Measurements from ENCODE around the gene GP1BA. TPM values are rescaled to one million over a fixed set of nuclear protein-coding genes. Genes with fewer than 3 reads are reported as not detected.

GP1BA gene
- total RNA-seq, 1 experiment from 2014 or later, result not detected

- TF ChIP-seq STAT6 (CRISPR knock-in tag; conservative IDR thresholded peaks at IDR 0.05; ENCODE audit: low read depth) (no peak), JUN (CRISPR knock-in tag; IDR thresholded peaks at IDR 0.05) (no peak; the same call in 1 of the 2 replicates), ATF2 (CRISPR knock-in tag; IDR thresholded peaks at IDR 0.05; ENCODE audit: borderline replicate concordance, low read depth) (no peak), JAZF1 (CRISPR knock-in tag; IDR thresholded peaks at IDR 0.05) (no peak), MAX (CRISPR knock-in tag; IDR thresholded peaks at IDR 0.05) (peak; percentile 45; the same call in 1 of the 2 replicates), GABPB1 (CRISPR knock-in tag; IDR thresholded peaks at IDR 0.05) (peak; percentile 61; the same call in 1 of the 2 replicates), EMX1 (CRISPR knock-in tag; IDR thresholded peaks at IDR 0.05) (no peak), TEAD1 (CRISPR knock-in tag; IDR thresholded peaks at IDR 0.05) (peak; percentile 81), CTCF (IDR thresholded peaks at IDR 0.05) (no peak), GRHL2 (CRISPR knock-in tag; IDR thresholded peaks at IDR 0.05; ENCODE audit: insufficient replicate concordance, severe bottlenecking) (no peak), TP53 (CRISPR knock-in tag; IDR thresholded peaks at IDR 0.05) (peak; percentile 51), ERG (CRISPR knock-in tag; IDR thresholded peaks at IDR 0.05) (peak; percentile 38; the same call in 1 of the 2 replicates), ATF1 (CRISPR knock-in tag; IDR thresholded peaks at IDR 0.05) (no peak), FOXP1 (CRISPR knock-in tag; IDR thresholded peaks at IDR 0.05; ENCODE audit: borderline replicate concordance) (0 out of 2 replicates have a peak, but pooled peaks have one; percentile 27), CREM (CRISPR knock-in tag; IDR thresholded peaks at IDR 0.05) (peak; percentile 40; the same call in 1 of the 2 replicates)
Measured at GRCh38 chr17:4967539-4968485, 35.7 kb downstream of the GP1BA start, which contains the start of gene SPAG7 (continued).

- ChIA-PET CTCF (interaction anchor here (1.0 to 3.2 kb wide), 10 partner anchors 12 to 258 kb away, joined by 3 to 49 read pairs (median 10); partner anchors contain the start of genes ARRB2, CAMTA2, ENO3 and INCA1), POLR2A (interaction anchor here (0.5 to 4.8 kb wide), 8 partner anchors 11 to 532 kb away, joined by 3 to 45 read pairs (median 8); partner anchors contain the start of genes CAMTA2, PFN1, RNF167 and SLC25A11)
- Mint-ChIP-seq H3K9me3 (peaks cover 13% of the 10 kb centered on the region), H3K4me1 (peaks cover 31% of the 10 kb centered on the region), H3K27ac (peak overlapping the region; percentile 80), H3K36me3 (peaks cover 20% of the 10 kb centered on the region), H3K4me3 (no peak overlapping the region), H3K27me3 (ENCODE audit: low read depth) (peaks cover 23% of the 10 kb centered on the region)
- DNase-seq (ENCODE audit: low spot score), result peak; percentile 36
- ATAC-seq, result no peak
- no peak for TF ChIP-seq ELF4 (CRISPR knock-in tag; IDR thresholded peaks at IDR 0.05; ENCODE audit: low read depth)
- no peak for TF ChIP-seq ATF6 (CRISPR knock-in tag; IDR thresholded peaks at IDR 0.05)
- TF ChIP-seq FOXJ3 (CRISPR knock-in tag; IDR thresholded peaks at IDR 0.05; ENCODE audit: borderline replicate concordance), result no peak
- TF ChIP-seq NR1H2 (CRISPR knock-in tag; IDR thresholded peaks at IDR 0.05), result no peak
- no peak for TF ChIP-seq ZNF416 (CRISPR knock-in tag; IDR thresholded peaks at IDR 0.05)
- TF ChIP-seq E2F4 (CRISPR knock-in tag; IDR thresholded peaks at IDR 0.05; ENCODE audit: borderline replicate concordance, low read depth), result no peak
- no peak for TF ChIP-seq RORB (CRISPR knock-in tag; IDR thresholded peaks at IDR 0.05)
- peak; percentile 79 for TF ChIP-seq USF2 (CRISPR knock-in tag; IDR thresholded peaks at IDR 0.05)
Measured at GRCh38 chr17:4968486-4969046, 36.5 kb downstream of the GP1BA start.
